Nephron progenitor cell (in vitro differentiated cells): ENCODE data around the gene ARRB1.

Experiments
- DNase-seq: peaks from one replicate; pipeline ENCODE4 v3.0.0; 2021
- H3K27ac Mint-ChIP-seq: 2 replicates; pipeline ENCODE4 v1.8.0; 2021; ENCODE audit warnings: mild to moderate bottlenecking, moderate library complexity, mixed read lengths
- H3K27me3 Mint-ChIP-seq: 2 replicates; pipeline ENCODE4 v1.8.0; 2021; ENCODE audit warnings: mild to moderate bottlenecking, low read depth, mixed read lengths; ENCODE audit not compliant: poor library complexity
- H3K36me3 Mint-ChIP-seq: 2 replicates; pipeline ENCODE4 v1.8.0; 2021; ENCODE audit warnings: low read depth, mixed read lengths
- H3K4me1 Mint-ChIP-seq: 2 replicates; pipeline ENCODE4 v1.8.0; 2021; ENCODE audit warnings: mixed read lengths
- H3K4me3 Mint-ChIP-seq: 2 replicates; pipeline ENCODE4 v1.8.0; 2021; ENCODE audit warnings: mild to moderate bottlenecking, moderate library complexity, mixed read lengths
- H3K9me3 Mint-ChIP-seq: 2 replicates; pipeline ENCODE4 v1.8.0; 2021; ENCODE audit warnings: mild to moderate bottlenecking, moderate library complexity, mixed read lengths
- TF ChIP-seq, protein P1 (sequence below): fragments of 200-600 bp; sonication (generic); IDR thresholded peaks from 2 replicates; pipeline ENCODE4 v1.5.0; 2021; ENCODE audit warnings: antibody characterized with exemption

The ARRB1 gene

DNA sequence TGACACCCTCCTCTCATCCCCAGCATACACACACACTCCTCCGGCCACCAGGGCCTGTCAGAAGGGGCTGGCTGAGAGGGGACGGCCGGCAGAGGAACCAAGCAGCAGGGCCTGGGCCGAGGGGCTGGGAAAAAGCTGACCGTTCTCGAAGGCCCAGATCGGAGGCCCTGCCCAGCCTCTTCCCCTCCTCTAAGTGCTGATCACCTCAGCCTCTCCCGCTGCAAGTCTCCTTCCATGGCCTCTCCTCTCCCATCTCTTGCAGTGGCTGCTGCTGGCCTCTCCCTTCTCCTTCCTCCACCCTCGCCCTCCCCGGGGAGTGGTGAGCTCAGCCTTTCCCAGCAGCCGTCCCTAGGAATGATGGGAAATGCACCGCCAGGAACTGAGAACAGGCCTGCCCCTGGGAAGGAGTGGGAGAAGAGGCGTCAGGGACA is 39.6 kb downstream of the ARRB1 start:
- TF ChIP-seq, protein P1, sequence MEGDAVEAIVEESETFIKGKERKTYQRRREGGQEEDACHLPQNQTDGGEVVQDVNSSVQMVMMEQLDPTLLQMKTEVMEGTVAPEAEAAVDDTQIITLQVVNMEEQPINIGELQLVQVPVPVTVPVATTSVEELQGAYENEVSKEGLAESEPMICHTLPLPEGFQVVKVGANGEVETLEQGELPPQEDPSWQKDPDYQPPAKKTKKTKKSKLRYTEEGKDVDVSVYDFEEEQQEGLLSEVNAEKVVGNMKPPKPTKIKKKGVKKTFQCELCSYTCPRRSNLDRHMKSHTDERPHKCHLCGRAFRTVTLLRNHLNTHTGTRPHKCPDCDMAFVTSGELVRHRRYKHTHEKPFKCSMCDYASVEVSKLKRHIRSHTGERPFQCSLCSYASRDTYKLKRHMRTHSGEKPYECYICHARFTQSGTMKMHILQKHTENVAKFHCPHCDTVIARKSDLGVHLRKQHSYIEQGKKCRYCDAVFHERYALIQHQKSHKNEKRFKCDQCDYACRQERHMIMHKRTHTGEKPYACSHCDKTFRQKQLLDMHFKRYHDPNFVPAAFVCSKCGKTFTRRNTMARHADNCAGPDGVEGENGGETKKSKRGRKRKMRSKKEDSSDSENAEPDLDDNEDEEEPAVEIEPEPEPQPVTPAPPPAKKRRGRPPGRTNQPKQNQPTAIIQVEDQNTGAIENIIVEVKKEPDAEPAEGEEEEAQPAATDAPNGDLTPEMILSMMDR: no peak
- peaks cover 5% of the 10 kb centered on the region for H3K36me3 Mint-ChIP-seq
- peaks cover 5% of the 10 kb centered on the region for H3K9me3 Mint-ChIP-seq
- no peak overlapping the region for H3K4me3 Mint-ChIP-seq
- peak overlapping the region; percentile 88 for H3K27ac Mint-ChIP-seq
- no peak for DNase-seq
- H3K27me3 Mint-ChIP-seq: peaks cover 11% of the 10 kb centered on the region
- H3K4me1 Mint-ChIP-seq: peaks cover 32% of the 10 kb centered on the region

DNA sequence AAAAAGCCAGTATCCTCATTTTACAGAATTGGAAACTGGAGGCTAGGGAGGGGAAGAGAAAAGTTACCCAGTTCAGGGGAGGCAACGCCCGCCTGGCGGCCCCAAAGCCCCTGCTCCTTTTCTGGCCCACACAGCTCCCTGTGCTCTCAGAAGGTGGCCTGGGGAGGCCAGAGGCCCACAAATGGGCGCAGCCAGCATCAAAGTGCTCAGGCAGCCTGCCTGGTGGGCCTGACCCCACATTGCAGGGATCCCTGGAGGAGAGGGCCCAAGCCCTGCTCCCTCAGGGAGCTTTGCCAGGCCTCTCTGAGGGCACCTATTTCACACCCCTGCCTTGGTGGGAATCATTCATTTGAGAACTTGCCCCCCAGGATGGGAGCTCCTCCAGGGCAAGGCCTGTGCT is 42.5 kb downstream of the ARRB1 start:
- H3K27me3 Mint-ChIP-seq: peaks cover 16% of the 10 kb centered on the region
- TF ChIP-seq, protein P1: no peak
- H3K9me3 Mint-ChIP-seq: peaks cover 5% of the 10 kb centered on the region
- peaks cover 5% of the 10 kb centered on the region for H3K36me3 Mint-ChIP-seq
- peaks cover 38% of the 10 kb centered on the region for H3K4me1 Mint-ChIP-seq
- DNase-seq: no peak
- no peak overlapping the region for H3K4me3 Mint-ChIP-seq
- no peak overlapping the region for H3K27ac Mint-ChIP-seq

DNA sequence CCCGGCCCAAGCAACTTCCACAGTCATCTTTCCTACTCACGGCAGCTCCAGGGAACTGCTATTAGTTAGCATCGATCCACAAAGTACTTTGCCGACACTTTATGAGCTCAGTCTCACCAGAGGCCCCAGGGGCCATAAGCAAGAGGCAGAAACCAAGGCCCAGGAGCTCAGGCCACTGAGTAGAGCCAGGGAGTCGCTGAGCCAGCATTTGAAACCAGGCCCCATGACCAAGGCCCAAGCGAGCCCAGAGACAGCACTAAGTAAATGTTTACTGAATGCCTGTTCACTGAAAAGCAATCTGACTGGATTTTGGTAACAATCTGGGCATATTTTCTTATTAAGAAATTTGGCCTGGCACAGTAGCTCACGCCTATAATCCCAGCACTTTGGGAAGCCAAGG is 43.3 kb downstream of the ARRB1 start:
- no peak overlapping the region for H3K27ac Mint-ChIP-seq

DNA sequence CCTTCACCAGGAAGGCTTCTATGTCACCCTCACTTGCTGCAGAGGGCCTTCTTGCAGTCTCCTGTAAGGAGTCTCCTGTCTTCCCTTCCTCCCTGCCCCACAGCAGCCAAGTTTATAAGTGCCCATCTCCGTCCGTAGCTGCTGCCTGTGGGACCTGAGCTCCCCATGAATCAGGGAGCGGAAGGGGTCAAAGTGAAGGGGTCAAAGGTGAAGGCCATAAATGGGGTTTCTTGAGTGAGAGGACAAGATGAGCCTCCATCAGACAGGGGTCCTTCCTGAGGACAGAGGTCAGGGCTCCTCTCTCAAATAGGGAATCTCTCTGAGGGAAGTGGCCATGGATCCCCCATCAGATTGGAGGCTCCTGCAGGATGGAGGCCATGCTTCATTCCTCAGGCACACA is 44.4 kb downstream of the ARRB1 start:
- Mint-ChIP-seq H3K4me1 (peaks cover 29% of the 10 kb centered on the region), H3K27ac (peak overlapping the region; percentile 17), H3K9me3 (no peaks in the 10 kb centered on the region), H3K27me3 (peaks cover 17% of the 10 kb centered on the region), H3K4me3 (no peak overlapping the region), H3K36me3 (no peaks in the 10 kb centered on the region)
- DNase-seq: no peak
- TF ChIP-seq, protein P1: no peak

More for the DNA sequence above, 43.3 kb downstream of the ARRB1 start:
- Mint-ChIP-seq H3K36me3 (peaks cover 5% of the 10 kb centered on the region), H3K4me1 (peaks cover 34% of the 10 kb centered on the region), H3K9me3 (peaks cover 5% of the 10 kb centered on the region), H3K27me3 (peaks cover 16% of the 10 kb centered on the region), H3K4me3 (no peak overlapping the region)
- TF ChIP-seq, protein P1: no peak
- DNase-seq: no peak

DNA sequence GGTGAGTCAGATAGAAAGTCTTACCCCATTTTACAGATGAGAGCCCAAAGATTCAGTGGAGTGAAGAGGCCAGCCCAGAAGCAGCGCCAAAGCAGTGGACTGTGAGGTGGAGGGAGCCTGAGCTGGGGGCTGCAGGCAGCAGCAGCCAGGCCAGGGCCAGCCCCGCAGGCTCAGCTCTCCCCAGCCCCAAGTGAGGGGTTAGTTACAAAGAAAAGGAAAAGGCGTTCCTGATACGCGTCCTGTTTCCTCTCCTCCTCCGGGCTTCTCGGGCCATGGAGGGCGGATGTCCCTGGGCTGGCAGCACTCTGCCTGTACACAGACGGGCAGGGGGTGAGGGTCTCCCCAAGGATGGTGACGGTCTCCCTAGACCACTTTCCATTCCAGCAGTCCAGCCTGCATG is 44.9 kb downstream of the ARRB1 start:
- no peaks in the 10 kb centered on the region for H3K9me3 Mint-ChIP-seq
- TF ChIP-seq, protein P1: no peak
- no peak for DNase-seq
- H3K27ac Mint-ChIP-seq: no peak overlapping the region
- H3K36me3 Mint-ChIP-seq: no peaks in the 10 kb centered on the region
- H3K4me3 Mint-ChIP-seq: no peak overlapping the region
- peaks cover 24% of the 10 kb centered on the region for H3K4me1 Mint-ChIP-seq
- peaks cover 16% of the 10 kb centered on the region for H3K27me3 Mint-ChIP-seq

DNA sequence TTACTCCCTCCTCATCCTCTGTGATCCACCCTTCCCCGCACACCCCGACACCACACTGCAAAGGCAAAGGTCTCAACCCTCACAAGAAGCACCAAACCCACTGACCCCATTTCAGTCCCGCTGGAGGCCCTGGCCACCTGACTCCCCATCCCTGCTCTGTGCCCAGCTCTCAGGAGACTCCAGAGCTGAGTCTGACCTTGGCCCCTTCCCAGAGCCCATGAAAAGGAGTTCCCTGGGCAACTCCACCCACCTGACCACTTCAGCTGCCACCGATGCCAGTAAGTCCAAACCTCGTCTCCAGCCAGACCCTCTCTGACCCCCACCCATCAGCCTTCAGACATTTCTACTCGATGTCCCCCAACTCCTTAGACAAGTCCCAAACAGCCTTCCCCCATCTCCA is 45.5 kb downstream of the ARRB1 start:
- peak overlapping the region; percentile 2 for H3K27ac Mint-ChIP-seq
- TF ChIP-seq, protein P1: no peak

More for the DNA sequence above, 45.5 kb downstream of the ARRB1 start:
- peaks cover 21% of the 10 kb centered on the region for H3K4me1 Mint-ChIP-seq
- H3K9me3 Mint-ChIP-seq: no peaks in the 10 kb centered on the region
- no peaks in the 10 kb centered on the region for H3K36me3 Mint-ChIP-seq
- no peak overlapping the region for H3K4me3 Mint-ChIP-seq
- no peak for DNase-seq
- peaks cover 21% of the 10 kb centered on the region for H3K27me3 Mint-ChIP-seq
